GM21786 (cell line): ENCODE measurements around the gene RNF13.

Experiments used
- ATAC-seq: cut with Tn5 transposase; IDR thresholded peaks from one replicate; pipeline ENCODE4 v1.9.1; 2021; ENCODE audit not compliant: unreplicated experiment

RNF13 gene

GRCh38 chr3:149989307-149989706 lies 176.3 kb downstream of the RNF13 start:
- no peak for ATAC-seq

DNA sequence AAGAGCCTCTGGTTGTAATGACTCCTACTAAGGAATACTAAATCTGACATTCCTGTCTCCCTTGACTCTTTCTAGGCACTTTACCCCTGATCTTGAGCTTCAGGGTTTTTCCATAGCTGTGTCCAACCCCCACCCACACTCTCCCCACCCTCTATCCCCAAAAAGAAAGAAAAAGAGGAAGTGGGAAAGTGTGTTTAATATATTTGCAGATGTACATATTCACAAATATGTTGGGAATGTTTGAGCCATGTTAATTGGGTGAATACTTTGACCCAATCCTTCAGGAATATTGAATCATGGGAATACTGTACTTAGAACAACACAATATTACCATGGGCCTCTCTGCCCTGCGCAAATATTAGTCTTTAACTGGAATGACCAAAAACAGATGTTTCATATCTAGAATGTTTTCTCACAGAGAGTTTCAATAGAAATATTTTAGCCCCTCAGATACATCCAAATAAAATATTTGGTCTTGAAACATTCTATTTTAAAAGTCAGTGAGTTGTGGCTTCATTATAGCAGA lies 177.5 kb downstream of the RNF13 start:
- ATAC-seq, result no peak

- ATAC-seq, result no peak
These were observed 179.5 kb downstream of the RNF13 start for GRCh38 chr3:149992416-149993058.

- no peak for ATAC-seq
These were observed 185.9 kb downstream of the RNF13 start for GRCh38 chr3:149998946-149999345.

- ATAC-seq, result no peak
These were observed 186.4 kb downstream of the RNF13 start for GRCh38 chr3:149999421-149999820.

DNA sequence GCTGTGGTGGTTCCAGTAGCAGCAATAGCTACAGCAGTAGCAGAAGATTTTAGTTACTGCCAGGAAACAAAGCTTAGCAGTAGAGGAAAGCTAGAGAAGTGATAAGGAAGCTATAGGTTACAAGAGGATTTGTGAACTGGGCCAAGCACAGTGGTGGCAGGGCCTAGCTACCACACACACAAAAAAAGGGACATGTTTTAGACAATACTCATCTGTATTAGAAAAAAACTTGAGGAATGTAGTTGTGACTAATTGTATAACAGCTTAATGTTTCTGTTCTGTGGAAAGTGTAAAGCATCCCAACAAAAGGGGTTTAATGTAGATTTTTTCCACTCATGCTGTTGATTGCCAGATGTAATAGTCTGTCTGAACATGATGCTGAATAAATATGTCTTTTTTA lies 187.6 kb downstream of the RNF13 start:
- no peak for ATAC-seq

DNA sequence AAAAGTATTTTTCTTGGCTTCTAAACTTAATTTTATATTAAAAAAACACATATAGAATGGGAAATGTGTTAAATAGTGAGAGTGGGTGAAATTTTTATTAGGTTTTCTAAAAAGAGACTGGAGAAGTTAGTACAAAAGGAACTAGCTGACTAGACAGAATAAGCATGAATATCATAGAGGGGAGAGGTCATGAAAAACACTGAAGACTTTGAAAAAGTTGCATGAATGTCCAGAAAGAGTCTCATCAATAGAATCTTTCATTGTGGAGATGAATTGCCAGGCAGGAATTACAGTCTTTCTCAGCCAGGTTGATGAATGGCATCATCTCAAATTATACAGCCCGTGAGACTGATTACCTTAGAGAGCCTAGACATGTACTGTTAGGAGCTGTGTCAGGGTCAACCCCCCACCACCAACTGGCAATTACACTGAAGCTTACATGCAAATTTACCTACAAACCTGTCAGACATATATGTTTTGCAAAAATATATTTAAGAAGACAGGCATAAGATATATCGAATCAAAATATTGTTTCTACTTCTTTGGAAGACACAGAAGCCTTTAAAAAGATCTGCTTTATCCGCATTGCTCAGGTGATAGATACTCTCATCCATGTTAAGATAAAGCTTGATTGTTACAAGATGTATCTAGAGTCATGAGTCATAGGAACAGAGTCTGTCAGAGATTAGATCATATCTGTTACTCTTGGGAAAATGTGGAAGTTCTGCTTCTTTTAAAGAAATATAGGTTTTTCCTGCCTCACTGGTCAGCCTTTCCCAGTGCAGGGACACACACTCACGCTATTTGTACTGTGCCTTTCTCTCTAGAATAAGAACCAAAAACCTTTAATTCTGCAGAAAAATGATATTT lies 192.5 kb downstream of the RNF13 start:
- ATAC-seq, result no peak

GRCh38 chr3:150006794-150007193 lies 193.8 kb downstream of the RNF13 start:
- ATAC-seq, result no peak
